Measurements from ENCODE around the gene RPL7L1.

DNA sequence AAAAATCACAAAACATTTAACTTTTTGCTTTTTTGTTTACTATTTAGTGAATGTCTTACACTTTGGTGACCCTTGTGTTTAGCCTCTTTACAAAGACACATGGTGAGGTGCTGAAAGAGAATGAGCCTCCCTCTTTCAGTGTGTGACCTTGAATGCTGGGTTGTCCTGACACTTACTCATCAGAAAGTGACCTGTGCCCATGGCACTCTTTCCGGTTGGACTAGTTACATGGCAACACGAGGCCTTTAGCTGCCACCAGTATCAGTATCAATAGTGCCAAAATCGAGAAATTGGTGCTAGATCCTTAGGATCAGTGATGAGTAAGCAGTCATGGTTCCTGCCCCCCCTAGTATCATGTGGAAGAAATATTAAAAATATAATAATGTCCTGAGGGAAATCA is 1.7 kb upstream of the RPL7L1 start:
- no peak for TF ChIP-seq POLR2A (IDR thresholded peaks at IDR 0.05; ENCODE audit: low read depth, low read length)
- TF ChIP-seq POLR2AphosphoS5 (IDR thresholded peaks at IDR 0.05; ENCODE audit: low read depth, low read length), result no peak
- TF ChIP-seq PAX5 (IDR thresholded peaks at IDR 0.05; ENCODE audit: insufficient read depth, low read length, severe bottlenecking), result no peak
- TF ChIP-seq TAF1 (IDR thresholded peaks at IDR 0.05; ENCODE audit: low read depth, low read length), result no peak
